LoVo (cell line): ENCODE results near the gene RUNX2.

Source experiments
- DNase-seq: peaks from one replicate; pipeline ENCODE4 v3.0.0-alpha.2; 2016; ENCODE audit warnings: low spot score

Gene RUNX2

DNA sequence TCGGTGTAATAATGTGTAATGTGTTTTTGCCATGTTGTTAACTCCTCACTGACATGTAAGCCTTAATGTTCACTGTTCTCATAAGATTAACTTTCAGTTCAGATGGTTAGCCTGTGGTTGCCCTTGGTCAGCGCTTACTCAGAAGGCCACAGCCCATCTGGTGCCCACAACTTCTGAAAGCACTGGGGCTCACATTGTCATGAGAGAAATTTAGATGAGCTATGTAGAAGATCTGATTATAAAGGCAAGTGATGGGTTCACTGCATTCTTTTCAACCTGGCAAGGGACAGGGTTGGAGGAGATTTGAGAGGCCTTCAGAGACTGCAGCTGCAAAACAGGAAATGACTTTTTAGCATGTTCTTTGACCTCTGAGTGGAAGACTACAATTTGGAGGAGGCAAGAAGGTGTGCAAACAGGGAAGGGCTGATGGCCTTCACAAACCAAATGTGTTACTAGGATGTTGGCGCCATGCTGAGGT, 291.9 kb downstream of the RUNX2 start:
- no peak for DNase-seq

DNA sequence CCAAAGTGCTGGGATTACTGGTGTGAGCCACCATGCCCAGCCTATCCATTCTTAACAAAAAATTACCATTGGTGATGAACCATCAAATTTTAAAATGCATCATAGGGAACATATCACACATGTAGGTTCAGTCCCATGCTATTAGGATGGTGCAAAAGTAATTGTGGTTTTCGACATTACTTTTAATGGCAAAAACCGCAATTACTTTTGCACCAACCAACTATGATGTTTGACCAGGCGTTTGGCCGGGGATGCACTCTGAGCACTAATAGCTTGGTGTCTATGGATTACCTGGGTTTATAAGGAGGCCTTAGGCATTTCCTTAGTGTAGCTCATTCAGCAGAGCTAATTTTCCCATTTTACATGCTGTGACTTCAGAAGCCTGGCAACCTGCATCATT, 296.1 kb downstream of the RUNX2 start:
- DNase-seq: no peak

DNA sequence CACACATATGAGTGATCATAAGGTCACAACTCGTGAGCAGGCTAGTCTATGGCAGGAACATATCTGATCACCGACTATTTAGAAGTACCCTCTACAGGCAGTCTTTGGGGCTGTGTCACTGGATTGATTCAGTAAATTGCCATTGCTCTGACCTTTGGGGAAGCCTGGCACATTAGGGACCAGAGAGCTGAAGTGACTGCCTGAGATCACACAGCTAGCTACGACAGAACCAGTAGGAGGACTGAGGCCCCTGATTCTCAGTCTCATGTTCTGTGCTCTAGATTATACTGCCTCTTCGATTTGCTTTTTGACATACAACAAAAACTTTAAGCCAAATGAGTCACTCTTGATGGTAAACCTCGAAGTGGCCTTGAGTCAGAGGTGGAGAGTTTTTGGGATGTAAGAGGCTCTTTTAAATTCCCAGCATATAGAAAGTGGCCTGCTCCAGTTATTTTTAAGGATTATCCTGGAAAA, 297.1 kb downstream of the RUNX2 start:
- no peak for DNase-seq

DNA sequence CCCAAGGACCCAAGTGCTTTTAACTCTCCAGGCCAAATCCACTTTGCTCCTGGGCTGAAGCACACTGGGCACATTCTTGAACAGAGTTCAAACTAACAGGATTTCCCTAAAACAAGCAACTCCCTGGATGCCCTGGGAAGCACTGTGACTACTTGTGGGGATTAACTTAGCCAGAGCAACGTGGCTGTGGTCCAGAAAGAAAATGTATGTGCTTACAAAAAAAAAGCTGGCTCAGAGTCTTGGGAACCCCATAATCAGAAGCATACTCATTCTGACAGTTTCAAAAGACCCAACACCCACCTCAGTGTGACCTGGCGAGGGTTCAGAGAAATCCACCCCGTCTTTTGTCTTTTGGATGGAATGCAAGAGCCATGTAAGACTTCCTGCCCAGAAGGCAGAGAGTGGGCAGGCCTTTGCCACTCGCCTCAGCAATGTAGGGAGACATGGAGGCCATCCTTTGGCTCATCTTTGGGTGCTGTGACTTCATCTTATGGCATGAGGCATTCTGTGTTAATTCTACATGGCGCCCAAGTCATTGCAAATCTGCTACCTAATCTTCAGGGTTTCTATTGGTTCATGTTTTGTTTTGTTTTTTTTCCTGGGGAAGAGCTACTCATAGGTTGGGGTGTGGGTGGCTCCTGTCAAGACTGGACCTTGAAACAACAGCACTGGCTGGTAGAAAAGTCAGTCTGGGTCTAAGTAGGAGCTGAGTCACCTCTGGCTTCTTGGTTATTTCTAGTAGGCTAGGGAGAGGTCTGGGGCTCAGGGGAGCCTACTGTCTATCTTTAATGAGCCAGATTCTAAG, 298.2 kb downstream of the RUNX2 start:
- DNase-seq: no peak

DNA sequence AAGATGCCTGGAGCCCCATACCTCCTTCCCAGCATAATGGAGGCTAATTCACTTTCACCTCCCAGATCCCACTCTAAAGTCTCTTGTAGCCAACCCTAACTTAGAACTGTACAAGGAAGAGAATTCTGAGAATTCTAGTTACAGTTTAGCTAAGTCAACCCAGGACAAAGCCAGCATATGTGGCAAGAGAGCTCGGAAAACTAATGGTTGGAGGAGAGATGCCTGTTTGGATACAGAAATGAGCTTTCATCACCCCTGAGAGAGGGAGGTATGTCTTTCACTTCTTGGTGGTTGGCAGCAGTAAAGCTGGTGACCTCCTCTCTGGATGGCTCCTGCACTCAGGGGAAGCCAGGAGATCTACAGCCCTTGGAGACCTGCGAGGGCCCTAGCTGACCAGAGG, 302.2 kb downstream of the RUNX2 start:
- no peak for DNase-seq

DNA sequence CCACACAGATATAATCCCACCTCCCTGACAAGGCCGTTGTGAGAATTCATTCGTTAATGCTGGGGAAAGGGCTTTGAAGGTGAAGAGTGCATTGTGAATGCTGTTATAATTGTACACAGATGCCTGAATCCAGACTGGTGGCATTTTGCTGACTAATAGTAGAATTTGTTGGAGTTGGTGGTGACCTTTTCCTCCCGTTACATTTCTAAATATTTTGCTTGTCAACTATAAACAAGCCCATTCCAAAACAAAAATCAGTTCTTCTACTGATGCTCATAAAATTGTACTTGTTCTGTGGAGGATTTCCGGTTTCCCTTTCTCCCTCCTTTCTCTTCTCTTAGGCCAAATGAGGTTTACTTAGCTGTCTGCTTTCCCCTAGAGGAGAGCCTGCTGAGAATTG, 302.7 kb downstream of the RUNX2 start:
- DNase-seq: no peak

DNA sequence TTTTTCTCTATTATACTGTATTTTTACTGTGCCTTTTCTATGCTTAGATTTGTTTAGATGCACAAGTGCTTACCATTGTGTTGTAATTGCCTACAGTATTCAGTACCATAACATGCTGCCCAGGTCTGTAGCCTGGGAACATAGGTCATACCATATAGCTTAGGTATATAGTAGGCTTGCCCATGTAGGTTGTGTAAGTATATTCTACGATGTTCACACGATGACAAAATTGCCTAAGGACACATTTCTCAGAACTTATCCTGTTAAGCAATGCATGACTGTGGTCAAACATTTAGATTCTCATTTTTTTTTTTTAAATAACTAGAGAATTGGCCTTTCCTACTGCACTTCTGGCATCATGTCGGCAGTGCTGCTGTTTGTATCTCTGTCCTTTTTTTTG, 303.3 kb downstream of the RUNX2 start:
- DNase-seq: no peak

DNA sequence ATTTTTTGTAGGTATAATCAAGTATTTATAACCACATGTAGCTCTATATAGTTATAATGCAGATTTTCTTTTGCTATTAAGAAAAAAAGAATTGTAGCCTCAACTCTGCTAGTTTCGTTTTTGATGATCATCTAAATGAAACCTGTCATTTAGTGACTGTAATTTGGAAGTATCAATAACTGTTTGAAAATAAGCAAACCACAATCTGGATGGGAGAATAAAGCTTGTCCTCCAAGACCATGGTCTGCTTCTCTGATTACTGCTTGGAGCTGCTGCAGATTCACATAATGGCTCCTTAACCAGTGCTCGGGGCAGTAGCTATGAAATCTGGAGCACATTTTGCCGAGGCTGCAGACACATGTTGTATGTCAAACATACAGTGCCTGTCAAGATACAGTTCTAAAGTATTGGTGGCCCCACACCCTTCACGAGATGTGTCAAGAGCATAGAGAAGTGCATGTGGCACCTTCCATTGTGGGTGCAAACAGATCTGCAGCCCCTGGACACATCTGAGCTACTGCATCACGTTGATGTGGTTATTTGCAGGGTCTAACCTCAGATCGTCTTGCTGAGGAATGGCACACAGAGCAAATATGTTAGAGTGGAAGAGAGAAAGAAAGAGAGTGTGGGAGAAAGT, 305.3 kb downstream of the RUNX2 start:
- no peak for DNase-seq

DNA sequence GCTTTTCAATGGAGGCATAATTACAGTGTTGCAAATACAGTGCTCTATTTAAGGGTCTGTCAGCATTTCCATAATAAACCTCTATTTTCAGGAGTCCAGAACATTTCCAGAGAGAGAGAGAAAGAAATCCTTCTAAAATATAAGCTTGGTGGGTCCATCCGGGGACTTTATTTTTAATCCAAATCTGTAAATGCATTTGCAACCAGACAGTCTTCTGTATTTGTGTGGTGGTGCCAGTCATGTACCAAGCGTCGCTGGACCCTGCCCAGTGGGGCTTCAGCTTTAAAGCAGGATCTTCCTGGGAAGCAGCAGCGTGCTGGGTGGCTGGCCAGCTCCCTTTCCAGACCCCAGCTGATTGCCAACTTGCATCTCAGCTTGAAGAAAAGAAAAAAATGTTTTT, 306.1 kb downstream of the RUNX2 start:
- no peak for DNase-seq

DNA sequence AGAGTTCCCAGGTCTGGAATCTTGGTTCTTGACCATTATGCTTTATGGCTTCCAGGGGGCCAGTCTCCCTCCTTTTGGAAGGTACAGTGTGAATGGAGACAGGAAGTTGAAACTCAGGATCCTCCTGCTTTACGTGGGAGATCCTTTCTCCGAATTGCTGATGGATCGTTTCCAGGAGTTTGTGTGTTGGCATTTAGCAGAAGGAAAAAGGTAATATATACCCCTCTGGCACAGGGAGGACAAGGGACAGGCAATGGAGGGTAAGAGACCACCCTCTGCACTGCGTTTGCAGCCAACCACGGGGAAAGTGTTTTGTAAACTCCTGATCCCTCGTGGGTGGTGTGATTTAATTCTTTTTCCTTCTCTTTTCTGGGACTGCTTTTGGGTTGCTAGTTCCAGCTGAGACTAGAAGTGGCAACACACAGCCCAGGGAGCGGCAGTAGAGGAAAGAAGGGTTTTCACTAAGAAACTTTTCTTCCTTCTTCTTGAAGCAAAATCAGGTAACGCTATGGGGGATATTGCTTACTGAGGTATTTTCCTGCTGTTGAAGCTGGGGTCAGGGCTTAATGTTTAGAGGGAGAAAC, 307.2 kb downstream of the RUNX2 start:
- no peak for DNase-seq

DNA sequence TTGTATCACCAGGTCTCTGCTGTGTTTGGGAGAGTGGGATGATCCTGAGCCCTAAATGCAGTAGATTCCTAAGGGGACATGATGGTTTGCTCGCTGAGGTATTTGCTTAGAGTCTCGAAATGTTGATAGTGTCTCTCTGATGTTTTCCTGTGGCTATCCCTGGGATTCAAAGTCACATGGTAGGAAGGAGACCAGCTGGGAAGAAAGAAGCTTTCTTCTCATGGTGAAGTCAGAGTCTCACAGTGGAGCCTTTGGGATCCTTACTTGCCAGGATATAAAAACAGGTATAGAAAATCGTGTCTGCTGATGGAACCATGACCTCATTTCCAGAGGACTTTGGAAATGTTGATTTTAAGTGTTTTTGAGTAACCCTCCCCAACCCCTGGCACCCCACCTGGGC, 308.9 kb downstream of the RUNX2 start:
- no peak for DNase-seq

DNA sequence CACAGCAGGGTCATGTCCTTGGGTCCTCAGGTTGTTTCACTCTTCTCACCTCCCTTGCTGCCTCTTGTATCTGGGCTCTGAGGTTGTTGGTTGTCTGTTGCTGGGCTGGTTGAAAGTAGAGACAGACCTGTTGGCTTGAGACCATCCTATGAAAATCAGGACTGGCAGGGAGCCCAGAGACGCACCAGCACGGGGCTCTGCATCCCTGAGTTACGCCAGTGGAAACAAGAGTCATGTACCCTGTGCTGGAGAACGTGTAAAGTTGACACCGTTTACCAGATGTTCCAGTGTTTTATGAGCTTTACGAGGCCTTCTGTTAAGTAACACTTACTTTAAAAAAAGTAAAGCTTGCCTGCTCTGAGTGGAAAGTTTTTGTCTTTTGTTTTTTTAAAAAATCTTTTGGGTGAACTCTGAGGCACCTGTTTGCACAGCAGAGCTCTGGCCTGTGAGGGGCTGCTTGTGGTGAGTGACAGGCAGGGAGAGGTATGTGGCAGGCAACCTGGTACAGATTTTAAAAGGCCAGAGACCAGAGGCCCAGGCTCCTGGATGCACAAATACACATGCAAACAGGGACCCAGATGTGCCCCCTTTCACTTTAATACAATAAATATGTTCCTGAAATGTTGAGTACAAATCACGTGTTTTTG, 309.6 kb downstream of the RUNX2 start:
- DNase-seq: no peak

DNA sequence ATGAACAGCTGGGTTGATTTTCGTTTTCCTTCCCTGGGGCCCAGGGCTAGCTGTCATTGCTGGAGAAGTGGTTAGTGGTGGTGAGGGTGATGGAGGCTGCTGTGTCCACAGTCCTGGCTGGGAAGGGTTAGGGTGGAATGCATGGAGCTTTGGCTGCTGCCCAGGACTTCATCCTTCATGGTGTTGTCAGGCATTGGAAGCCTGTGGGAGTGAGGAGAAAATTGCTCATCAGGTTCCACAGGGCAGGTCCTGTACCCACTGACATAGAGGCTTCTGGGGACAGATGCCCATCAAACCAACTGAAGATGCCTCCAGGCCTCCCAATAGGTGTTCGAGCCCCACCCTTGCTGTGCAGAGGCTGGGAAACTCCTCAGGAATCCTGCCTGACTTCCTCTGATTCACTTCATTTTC, 312.0 kb downstream of the RUNX2 start:
- no peak for DNase-seq

DNA sequence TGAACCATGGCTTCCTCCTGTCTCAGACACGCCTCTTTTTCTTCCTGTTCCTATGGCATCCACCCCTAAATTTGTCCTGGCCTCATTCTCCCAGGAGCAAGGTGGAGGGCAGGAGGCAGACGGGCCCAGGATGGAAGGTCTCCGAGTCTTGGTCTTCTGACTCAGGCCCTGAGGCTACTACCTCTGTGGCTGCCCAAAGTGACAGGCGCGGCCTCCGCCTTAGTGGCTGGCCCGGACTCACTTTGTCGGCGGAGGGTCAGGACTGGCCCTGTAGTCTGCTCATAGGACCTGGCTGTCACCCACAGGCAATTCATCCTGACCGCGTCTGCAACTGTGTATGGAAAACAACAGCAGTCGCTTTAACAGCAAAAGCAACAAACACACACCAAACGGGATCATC, 312.7 kb downstream of the RUNX2 start:
- no peak for DNase-seq

DNA sequence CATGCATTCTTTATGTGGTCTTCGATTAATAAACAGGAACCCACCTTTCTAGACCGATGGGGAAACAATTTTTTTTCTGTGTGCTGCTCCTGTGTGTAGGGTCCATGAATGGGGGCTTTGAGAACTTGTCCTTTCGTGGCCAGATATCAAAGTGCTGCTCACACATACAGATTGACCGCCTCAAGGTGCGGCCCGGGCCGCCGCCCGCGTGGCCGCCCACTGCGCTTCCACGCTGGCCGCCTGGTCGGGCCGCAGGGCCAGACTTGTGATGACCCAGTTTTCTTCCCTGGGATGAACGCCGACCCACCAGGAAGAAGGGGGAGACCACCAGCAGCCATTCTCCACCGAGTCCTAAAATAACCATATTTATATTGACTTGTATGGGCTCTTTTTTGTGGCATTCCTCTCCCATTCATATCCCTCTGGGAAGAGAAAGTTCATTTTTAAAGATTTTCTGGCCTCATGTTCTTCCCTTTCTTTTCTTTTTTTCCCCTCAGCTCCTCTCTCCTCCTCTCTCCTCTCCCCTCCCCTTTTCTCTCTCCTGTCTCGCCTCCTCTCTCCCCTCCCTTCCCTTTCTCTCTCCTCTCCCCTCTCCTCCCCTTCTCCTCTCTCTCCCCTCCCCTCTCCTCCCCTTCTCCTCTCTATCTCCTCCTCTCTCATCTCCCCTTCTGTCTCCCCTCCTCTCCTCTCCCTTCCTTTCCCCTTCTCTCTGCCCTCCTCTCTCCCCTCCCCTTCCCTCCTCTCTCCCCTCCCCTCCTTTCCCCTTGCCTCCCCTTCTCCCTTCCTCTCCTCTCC, 314.4 kb downstream of the RUNX2 start:
- no peak for DNase-seq

DNA sequence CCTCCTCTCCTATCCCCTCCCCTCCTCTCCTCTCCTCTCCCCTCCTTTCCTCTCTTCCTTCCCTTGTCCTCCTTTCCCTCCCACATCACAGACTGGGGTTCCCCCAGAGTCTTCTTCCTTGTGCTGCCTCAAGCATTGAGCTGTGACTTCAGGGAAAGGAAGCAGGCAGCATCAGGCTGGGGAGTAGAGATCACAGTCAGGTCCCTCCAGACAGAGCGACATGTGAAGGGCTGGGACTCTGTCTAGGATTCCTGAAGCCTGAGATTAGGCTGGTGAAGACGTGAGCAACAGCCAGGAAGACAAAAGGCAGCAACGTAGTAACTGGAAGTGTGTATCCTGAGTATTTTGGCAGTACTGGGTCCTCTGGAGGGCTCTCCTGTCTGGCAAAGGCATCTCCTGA, 315.0 kb downstream of the RUNX2 start:
- no peak for DNase-seq

DNA sequence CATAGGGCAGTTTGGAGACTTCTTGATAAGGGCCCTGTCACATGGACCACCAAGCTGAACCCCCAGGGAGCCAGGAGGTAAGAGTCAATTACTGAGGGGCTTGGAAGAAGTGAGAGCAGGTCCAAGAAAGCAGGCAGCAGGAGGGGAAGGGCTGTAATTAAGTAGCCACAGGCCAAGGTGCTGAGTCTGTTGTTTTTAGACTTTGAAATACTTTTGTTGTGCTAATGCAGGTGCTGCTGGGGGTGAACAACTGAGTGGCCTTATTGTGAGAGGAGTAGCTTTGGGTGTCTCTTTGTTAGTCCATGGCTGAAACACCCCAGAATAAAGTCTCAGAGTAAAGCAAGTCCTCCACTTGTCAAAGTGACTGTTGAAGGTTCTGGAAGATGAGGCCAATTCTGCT, 316.6 kb downstream of the RUNX2 start:
- DNase-seq: no peak

DNA sequence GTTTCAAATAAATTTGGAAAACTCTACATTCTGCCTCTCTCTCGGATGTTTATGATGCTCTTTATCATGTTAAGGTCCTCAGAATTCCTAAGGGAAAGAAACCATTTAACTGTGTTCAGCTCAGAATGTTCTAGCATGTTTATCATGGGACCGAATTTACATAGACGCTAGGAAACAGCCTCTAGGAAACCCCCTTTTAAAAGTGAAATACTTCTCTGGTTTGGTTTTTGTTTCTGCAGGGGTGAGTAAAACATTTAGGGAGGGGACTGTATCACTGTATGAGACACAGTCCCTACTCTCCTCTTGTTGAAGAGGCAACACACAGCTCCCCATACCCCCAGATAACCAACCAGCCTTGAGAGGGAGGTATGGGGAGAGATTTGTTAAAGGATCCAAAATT, 317.2 kb downstream of the RUNX2 start:
- no peak for DNase-seq

DNA sequence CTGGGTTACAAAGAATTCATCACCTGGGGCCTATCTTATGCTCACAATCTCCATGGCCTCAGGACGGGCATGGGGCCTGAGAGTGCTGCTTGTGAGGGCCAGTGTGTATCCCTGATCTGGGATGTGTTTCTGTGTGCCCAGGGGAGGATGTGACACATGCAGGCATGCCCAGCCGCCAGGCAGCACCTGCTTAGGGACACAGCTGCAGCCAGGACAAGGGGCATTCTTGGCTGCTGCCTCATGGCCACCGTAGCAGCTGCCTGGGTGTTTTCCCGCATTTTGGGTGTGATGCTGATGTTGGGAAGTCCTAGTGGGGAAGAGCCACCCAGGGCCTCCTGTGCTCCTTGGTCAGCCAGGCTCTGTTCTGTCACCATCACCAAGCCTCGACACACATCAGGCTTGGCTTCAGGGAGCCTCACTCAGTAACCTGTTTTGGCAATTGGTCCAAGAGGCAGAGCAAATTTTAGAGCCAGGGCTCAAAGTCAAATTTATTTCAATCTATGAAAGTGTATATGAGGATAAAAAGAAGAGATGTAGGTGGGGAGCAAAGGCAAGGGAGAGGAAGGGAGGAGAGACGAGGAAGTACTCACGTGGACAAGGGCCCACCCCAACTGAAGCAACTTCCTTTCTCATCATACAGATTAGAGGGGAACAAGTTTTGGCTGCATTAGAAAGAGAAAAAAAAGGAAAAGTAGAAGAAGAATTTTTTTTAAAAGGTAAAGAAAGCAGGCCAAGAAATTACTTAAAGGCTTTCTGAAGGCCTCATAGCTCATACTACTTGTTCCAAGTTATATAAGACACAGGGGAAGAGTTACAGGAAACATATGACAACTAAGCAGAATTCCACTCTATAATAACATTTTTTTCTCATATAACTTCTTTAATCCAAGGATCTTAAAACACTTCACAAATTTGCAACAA, 319.5 kb downstream of the RUNX2 start:
- no peak for DNase-seq

DNA sequence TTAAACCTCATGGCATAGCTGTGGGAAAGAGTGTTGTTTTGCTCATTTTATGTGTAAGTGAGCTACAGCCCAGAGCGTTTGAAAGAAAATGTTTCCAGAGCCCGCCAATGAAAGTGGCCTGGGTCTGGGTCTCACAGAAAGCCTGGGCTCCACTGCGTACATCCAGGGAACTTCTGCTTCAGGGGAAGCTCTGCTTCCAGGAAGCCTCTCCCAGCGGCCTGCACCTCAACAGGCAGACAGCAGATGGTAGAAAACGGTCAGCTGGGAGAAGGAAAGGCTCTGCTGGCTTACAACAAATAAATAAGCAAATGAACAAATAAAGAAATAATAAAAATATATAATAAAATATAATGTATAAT, 320.1 kb downstream of the RUNX2 start:
- DNase-seq: no peak
